Heart left ventricle (tissue), 13 donors: ENCODE results near the gene RNF141.

Source experiments
- POLR2A ChIP-seq, 2 donors: fragments of 450-650 bp; IDR thresholded peaks; one replicate each; pipeline ENCODE4 v1.6.1; 2017; ENCODE audit warnings: antibody characterized with exemption in 2 of 2, mild to moderate bottlenecking in 2 of 2, moderate library complexity in 2 of 2
- TF ChIP-seq, protein P1 (sequence below), 12 donors: fragments of 200-600 bp; sonication (generic) in 4 of 12; IDR thresholded peaks; one replicate each; pipeline versions ENCODE4 v1.5.0 to v1.8.0; 2018 to 2022; ENCODE audit warnings: antibody characterized with exemption in 12 of 12, mild to moderate bottlenecking in 5 of 12
- donor health status: ischemic (EF 13 %, LVEDD 7.1; RV severe dilation, severe dysfunction).
- donor health status: DM: no; HTN: yes; CAD: no.
- donor health status: DM: no; HTN: no; CAD: no.
- donor health status: ischemic (EF 25% LVEDD 6.9; RV normal size, moderate dysfunction).
- donor health status: ischemic (EF 25% LVEDD 5.7; RV mildly dilated, moderate dysfunction).
- donor health status: ischemic (EF 35%, LVEDD 5.7; RV mildly dilated, moderate dysfunction).
- donor health status: nonischemic (EF 11% LVEDD 7.7; RV severe dilation, severe dysfunction).
- donor health status: DM: yes; HTN: yes; CAD: no.
- donor health status: PGD.
- donor health status: ischemic (EF 29% LVEDD 5.4; RV normal size, mild dysfunction).
- donor health status: nonischemic (EF 23%, LVEDD 6.1; RV moderate dilation, normal function).

DNA sequence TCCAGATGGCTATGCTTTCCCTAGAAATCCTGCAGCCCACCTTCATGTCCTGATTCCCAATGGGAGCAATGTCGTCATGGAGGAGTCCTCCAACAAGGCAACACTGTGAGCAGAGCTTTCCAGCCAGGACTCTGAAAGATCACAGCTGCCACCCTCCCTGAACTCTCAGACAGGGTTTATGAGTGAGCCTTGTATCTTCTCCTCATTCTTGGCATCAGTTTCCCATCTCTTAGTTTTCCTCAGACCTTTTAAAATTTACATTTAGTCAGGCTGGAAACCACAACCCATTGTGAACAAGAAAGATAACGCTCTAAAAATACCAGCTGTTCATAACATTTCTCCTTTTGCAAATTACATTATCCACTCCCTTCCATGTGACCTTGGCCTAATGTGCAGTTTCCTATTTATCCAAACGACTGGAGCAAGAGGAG, 43.1 kb upstream of the RNF141 start:
- TF ChIP-seq, protein P1, sequence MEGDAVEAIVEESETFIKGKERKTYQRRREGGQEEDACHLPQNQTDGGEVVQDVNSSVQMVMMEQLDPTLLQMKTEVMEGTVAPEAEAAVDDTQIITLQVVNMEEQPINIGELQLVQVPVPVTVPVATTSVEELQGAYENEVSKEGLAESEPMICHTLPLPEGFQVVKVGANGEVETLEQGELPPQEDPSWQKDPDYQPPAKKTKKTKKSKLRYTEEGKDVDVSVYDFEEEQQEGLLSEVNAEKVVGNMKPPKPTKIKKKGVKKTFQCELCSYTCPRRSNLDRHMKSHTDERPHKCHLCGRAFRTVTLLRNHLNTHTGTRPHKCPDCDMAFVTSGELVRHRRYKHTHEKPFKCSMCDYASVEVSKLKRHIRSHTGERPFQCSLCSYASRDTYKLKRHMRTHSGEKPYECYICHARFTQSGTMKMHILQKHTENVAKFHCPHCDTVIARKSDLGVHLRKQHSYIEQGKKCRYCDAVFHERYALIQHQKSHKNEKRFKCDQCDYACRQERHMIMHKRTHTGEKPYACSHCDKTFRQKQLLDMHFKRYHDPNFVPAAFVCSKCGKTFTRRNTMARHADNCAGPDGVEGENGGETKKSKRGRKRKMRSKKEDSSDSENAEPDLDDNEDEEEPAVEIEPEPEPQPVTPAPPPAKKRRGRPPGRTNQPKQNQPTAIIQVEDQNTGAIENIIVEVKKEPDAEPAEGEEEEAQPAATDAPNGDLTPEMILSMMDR (IDR thresholded peaks at IDR 0.05): no peak
- no peak for TF ChIP-seq POLR2A (IDR thresholded peaks at IDR 0.05)
